ENCODE data around the gene RPN2.

Gene RPN2

GRCh38 chr20:37219751-37220668, 40.9 kb downstream of the RPN2 start:
- no peak for DNase-seq

GRCh38 chr20:37220731-37221130, 41.6 kb downstream of the RPN2 start:
- no peak for DNase-seq

DNA sequence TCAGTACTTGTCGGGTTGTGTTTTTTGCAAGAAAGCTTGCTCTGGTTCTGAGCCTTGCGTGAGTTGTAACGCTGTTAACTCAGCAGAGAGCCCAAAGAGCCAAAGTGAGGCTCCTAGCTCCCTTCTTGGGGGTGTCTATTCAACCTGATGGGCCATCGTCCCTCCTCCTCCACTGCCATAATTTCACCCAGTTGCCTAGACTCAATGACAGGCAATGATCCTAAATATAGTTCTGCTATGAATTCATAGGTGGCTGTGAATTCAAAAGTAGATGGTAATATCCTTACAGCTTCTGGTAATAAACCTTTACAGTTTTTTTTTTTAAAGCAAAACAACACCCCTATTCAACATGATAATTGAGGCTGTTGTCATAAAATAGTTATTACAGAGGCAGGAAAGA, 43.0 kb downstream of the RPN2 start:
- no peak for DNase-seq

- no peak for DNase-seq
Observed at GRCh38 chr20:37223053-37223452, 43.9 kb downstream of the RPN2 start.

DNA sequence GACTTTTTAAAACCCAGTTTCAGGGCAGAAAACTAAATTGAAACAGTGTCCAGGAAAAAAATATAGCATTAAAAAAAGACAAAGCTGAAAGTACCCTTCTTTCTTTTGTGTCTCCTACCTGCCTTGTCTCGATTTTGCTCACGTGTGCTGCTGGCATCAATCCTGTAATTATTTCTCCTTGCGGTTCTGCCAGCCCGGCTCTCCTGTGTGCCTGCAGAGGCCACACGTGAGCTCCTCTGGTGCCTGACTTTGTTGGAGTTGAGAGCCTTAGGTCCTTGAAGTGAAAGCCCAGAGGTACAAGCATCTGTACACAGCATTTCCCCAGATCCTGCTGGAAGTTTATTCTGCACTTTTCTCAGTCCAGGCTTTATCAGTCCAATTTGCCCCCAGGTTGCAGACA, 46.0 kb downstream of the RPN2 start:
- no peak for DNase-seq

- no peak for DNase-seq
Observed at GRCh38 chr20:37226889-37227288, 47.8 kb downstream of the RPN2 start.

DNA sequence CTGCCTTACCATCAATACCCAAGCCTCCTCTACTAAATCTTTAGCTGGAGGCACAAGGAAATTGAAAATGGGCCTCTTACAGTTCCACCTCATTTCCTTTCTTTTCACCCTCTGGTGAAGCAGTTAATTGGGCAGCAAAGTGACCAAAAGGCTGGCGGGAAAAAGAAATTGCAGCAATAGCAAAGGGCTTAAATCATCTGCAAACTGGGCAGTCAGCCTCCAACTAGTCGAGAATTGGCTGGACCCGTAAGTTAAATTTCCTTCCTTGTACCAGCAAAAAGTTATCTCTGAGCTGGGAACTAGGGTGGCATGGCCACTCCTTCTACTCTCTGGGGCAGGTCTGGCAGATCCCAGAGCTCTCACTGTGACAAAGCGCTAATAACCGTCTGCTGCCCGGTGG, 49.0 kb downstream of the RPN2 start:
- no peak for DNase-seq

DNA sequence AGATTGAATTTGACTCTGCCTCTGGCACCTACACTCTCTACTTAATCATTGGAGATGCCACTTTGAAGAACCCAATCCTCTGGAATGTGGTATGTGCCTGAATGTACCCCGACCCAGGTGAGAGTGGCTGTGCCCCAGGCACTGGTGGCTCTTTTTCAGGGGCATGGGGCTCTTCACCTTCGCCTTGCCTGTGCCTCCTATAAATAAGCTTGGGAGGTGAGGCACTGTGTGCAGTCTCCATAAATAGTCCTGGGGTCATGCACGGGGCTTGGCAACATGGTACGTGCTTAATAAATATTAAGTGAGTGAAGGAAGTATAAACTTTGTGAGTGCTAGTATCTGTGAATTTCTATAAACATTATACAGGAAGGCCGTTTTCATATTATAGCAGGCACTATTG, 49.5 kb downstream of the RPN2 start:
- DNase-seq: no peak

DNA sequence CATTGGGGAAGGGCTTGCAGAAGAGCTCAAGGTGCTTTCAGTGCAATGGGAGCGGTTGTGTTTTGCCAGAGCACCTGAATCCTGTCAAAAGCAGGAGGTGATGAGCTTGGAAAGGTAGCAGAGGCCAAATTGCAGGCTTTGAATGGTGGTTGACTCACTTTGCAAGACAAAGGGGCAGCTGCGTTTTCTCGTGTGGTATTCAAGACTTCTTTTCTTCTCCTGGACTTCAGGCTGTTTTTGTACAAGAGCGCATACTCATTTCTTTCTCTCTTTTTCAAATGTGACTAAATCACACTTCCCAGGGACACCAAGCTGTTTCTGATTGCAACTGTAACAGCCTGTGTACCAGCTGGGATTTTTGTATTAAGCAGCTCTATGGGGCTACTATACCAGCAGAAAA, 50.2 kb downstream of the RPN2 start:
- no peak for DNase-seq

- no peak for DNase-seq
Observed at GRCh38 chr20:37230200-37230599, 51.1 kb downstream of the RPN2 start.

DNA sequence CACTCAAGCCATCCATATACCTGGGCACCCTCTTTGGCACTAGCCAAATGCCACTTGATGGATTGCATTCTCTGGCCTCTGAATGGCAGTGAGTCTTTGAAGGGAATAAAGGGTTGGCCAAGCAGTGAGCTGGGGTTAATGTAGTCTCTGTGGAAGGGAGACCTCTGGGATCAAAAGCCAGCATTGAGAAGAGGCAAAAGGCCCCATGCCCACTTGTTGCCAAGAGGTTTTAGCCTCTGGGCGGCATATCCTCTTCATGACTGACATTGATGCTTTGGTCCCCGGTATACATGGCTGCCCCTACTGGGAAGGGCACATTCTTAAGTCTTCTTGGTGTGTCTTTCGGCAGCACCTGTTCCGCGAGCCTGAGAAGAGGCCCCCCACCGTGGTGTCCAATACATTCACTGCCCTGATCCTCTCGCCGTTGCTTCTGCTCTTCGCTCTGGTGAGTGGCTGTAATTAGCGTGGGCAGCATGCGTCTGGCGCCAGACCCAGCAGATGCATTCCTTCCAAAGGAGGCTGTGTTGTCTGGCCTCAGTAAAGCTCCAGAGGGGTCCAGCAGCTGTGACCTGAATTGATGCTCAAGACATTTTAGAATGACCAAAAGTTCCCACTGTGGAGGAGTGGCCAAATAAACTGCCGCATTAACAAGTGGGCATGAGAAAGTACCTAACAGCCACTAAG, 53.0 kb downstream of the RPN2 start:
- no peak for DNase-seq

- no peak for DNase-seq
Observed at GRCh38 chr20:37233548-37234253, 54.6 kb downstream of the RPN2 start.

DNA sequence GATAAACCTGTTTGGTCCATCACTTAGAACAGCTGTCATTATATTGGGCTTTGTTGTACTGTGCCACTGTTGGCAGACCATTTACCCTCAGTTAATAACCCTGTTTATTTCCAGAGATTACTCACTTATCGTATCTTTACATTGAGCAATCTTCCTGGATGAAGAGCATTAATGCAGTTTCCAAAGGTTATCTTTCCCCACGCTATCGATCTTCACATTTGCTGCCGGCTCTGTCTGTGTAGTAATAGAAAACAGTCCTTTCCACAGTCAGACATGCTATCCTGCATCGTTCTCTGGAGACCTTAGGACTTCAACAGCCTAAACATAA, 55.1 kb downstream of the RPN2 start:
- no peak for DNase-seq

GRCh38 chr20:37235065-37235464, 55.9 kb downstream of the RPN2 start:
- no peak for DNase-seq

DNA sequence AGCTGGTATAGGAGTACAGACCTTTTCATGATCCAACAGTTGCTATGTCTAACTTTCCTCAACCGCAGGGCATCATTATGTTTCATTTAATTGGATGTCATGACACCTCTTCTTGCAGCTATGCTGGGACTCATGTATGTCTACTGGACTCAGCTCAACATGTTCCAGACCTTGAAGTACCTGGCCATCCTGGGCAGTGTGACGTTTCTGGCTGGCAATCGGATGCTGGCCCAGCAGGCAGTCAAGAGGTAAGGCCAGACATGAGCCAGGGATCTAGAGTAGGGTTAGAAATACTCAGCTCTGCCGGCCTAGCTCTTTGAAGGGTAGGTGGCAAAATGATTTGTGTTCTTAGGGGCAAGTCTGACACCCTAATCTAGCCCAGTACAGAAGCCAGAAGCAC, 57.3 kb downstream of the RPN2 start:
- no peak for DNase-seq

DNA sequence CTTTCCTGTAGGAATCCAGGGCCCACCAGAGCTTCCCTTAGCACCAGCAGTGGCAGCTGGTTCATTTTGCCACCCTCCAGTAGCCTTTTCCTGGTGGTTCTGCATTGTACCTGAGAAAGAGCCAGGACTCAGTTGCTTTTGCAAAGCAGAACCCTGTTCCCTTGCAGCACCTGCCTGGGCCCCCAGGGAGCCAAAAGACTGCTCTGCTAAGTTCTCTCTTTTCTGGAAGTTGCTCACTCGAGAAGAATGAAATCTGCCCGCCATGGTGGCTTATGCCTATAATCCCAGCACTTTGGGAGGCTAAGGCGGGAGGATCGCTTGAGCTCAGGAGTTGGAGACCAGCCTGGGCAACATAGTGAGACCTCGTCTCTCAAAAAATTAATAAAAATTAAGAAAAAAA, 58.5 kb downstream of the RPN2 start:
- DNase-seq: no peak

- DNase-seq: no peak
Observed at GRCh38 chr20:37238426-37238825, 59.3 kb downstream of the RPN2 start.

DNA sequence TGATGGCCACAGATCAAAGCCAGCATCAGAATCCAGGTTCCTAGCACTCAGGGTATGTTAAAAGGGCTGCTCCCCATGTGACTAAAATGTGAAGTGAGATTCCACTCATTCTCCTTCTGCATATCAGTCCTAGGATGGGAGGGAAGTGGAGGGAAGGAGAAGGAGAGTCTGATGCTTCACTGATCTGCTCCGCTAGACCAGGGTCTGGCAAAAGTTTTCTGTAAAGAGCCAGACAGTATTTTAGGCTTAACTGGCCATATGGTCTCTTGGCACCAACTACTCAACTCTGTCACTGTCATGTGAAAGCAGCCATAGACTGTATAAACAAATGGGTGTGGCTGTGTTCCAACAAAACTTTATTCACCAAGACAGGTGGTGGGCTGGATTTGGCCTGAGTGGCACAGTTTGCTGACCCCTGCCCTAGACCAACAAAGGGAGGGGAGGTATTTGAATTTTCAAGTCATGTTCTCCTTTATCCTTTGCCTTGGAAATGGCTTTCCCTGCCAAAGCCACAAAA, 59.9 kb downstream of the RPN2 start:
- no peak for DNase-seq

GRCh38 chr20:37240337-37241067, 61.4 kb downstream of the RPN2 start:
- no peak for DNase-seq

DNA sequence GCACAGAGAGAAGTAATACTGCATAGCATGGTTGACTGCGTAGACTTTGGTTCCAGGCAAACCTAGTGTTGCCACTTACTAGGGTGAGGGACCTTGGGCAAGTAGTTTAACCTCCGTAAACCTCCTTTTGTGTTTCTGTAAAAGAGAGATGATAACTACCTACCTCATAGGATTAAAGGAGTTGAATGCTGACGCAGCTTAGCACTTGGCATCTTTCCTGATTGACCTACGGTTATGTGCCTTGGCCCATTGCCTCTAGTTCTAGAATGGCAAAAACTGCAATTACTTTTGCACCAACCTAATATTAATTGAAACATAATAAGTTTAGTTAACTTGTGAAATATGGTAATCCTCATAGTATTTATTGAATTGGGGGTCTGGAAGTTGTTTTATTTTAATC, 63.4 kb downstream of the RPN2 start:
- no peak for DNase-seq

GRCh38 chr20:37243076-37243936, 64.2 kb downstream of the RPN2 start:
- no peak for DNase-seq
